ENCODE results near the gene EPM2A. TPM values are rescaled to one million over a fixed set of nuclear protein-coding genes. Genes with fewer than 3 reads are reported as not detected.
A peak's percentile ranks its signal among the peaks of the same experiment; 100 is the strongest.

The EPM2A gene
- total RNA-seq, 4 donors from 2014 or later, result 6.5 to 12.9 (median 10.4) TPM

DNA sequence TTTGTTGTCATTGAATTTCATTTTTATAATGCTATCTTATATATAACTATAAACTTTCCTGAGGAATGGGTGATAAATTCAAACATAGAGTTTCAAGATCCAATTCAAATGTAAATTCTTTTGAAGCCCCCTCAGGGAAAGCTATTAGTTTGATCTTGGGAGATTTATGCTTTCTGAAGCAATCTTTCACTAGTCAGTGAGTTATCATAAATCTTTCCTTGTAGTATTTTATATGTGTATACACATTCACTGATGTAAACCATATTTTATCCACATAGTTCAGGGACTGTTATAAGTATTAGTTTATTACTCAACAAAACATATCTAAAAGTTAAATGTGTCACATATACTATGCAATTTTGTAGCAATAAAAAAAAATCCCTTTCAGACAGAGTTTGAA lies 2.9 kb upstream of the EPM2A start:
- Histone ChIP-seq H3K27me3 (no peaks in the 10 kb centered on the region), H3K9me3 (no peaks in the 10 kb centered on the region), H3K36me3 (no peaks in the 10 kb centered on the region), H3K4me1 (peaks cover 16% of the 10 kb centered on the region), H3K4me3 (no peak overlapping the region), H3K27ac (no peak overlapping the region)
- TF ChIP-seq POLR2A (IDR thresholded peaks at IDR 0.05) (no peak), POLR2AphosphoS5 (IDR thresholded peaks at IDR 0.05) (no peak), EP300 (IDR thresholded peaks at IDR 0.05) (no peak)
- TF ChIP-seq, protein P1, sequence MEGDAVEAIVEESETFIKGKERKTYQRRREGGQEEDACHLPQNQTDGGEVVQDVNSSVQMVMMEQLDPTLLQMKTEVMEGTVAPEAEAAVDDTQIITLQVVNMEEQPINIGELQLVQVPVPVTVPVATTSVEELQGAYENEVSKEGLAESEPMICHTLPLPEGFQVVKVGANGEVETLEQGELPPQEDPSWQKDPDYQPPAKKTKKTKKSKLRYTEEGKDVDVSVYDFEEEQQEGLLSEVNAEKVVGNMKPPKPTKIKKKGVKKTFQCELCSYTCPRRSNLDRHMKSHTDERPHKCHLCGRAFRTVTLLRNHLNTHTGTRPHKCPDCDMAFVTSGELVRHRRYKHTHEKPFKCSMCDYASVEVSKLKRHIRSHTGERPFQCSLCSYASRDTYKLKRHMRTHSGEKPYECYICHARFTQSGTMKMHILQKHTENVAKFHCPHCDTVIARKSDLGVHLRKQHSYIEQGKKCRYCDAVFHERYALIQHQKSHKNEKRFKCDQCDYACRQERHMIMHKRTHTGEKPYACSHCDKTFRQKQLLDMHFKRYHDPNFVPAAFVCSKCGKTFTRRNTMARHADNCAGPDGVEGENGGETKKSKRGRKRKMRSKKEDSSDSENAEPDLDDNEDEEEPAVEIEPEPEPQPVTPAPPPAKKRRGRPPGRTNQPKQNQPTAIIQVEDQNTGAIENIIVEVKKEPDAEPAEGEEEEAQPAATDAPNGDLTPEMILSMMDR (IDR thresholded peaks at IDR 0.05), result no peak
- DNase-seq (ENCODE audit: low spot score in 2 of 2), result no peak

DNA sequence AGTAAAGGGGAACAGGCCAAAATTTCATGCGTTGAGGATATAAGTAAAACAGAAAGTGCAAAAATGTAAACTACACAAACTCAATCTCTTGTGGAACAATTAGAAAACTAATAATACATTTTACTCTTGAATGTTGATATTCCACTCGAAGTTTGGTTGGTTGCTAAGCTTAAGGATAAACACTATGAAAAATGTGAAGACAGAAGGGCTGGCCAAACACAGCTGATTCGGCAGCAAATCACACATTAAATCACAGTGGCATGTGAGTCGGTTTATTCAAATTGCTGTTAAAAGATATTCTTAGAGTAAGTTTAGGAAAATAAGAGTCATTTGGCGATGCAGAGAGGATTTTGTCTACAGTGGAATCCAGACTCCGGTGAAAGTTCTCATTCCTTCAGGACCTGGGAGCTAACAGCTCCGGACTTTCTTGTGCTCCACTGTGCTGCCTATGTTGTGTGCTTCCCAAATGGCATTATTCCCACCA lies 1.4 kb upstream of the EPM2A start:
- H3K4me1 ChIP-seq, result peaks cover 16% of the 10 kb centered on the region
- H3K27ac ChIP-seq, result peak overlapping the region; percentile 9
- H3K9me3 ChIP-seq, result no peaks in the 10 kb centered on the region
- H3K36me3 ChIP-seq, result no peaks in the 10 kb centered on the region
- H3K27me3 ChIP-seq, result no peaks in the 10 kb centered on the region
- 55% methylated on average over 7 of the region's 7 CpGs for WGBS
- TF ChIP-seq POLR2AphosphoS5 (IDR thresholded peaks at IDR 0.05) (no peak), EP300 (IDR thresholded peaks at IDR 0.05) (no peak), POLR2A (IDR thresholded peaks at IDR 0.05) (no peak)
- TF ChIP-seq, protein P1 (IDR thresholded peaks at IDR 0.05), result no peak
- no peak overlapping the region for H3K4me3 ChIP-seq
- no peak for DNase-seq (ENCODE audit: low spot score in 2 of 2)

DNA sequence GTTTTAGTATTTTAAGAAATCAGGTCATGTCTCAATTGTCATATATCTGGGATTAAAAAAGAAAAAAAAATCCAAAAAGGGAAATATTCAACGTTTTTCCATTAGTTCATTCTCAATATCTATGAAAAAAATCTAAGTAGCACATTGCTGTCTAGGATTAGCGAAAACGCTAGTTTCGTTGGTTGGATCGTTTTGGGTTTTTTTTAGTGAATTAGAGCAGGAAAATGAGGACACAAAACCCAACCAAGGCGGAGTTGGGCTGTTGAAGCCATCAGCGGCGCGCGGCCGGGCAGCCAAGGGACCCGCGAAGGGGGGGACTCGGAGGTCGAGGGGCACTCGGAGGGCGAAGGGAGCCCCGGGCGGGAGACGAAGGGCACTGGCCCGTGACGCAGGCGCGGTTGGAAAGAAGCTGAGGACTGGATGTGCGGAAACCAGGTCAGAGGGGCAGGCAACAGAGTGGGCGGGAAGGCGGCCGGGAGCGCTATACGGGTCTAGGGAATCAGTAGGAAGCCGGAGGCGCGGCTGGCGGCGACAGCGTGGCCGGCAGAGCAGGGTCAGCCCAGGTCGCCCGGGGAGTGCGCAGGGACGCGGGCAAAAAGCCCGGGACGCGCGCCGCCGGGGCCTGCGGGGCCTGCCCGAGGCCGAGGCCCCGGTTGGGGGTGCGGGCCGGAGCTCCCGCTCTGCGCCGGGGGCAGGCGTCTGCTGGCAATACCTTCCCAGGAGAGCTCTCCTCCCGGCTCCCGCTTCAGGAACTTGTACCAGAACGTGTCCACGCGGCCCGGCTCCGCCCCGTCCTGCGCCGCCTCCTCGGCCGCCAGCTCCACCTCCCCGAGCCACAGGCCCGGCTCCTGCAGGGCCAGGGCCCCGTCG lies 599 bp downstream of the EPM2A start:
- H3K9me3 ChIP-seq, result no peaks in the 10 kb centered on the region
- H3K36me3 ChIP-seq, result peaks cover 1% of the 10 kb centered on the region
- peak overlapping the region; percentile 96 for H3K27ac ChIP-seq
- peak overlapping the region; percentile 95 for H3K4me3 ChIP-seq
- no peaks in the 10 kb centered on the region for H3K27me3 ChIP-seq
- under 1% methylated on average over 33 of the region's 74 CpGs for WGBS
- DNase-seq (ENCODE audit: low spot score in 2 of 2), result peak; percentile 91 to 93
- TF ChIP-seq POLR2A (IDR thresholded peaks at IDR 0.05) (peak in 1 of 2 donors; percentile 40), EP300 (IDR thresholded peaks at IDR 0.05) (no peak), POLR2AphosphoS5 (IDR thresholded peaks at IDR 0.05) (peak in 2 of 3 donors; percentile 16 to 36)
- TF ChIP-seq, protein P1 (IDR thresholded peaks at IDR 0.05), result no peak
- H3K4me1 ChIP-seq, result peaks cover 16% of the 10 kb centered on the region

DNA sequence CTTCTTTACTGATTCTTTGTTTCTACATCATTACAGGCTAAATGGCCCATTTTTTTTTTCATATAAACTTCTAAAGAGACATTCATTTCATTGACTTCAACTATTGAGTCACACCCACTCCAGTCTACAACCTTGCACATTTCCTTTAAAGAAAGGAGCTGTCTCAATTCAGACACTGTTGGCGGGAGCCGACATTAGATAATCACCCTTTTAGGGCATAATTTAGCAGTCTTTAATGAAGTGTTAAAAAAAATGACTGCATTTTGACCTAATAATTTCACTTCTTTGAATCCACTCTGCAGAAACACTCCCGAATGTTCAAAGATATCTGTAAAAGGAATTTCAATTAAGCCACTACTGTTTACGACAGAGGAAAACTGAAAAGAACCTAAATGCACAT lies 1.5 kb downstream of the EPM2A start:
- Histone ChIP-seq H3K9me3 (no peaks in the 10 kb centered on the region), H3K27ac (no peak overlapping the region), H3K4me3 (peak overlapping the region; percentile 95), H3K27me3 (no peaks in the 10 kb centered on the region), H3K36me3 (peaks cover 2% of the 10 kb centered on the region), H3K4me1 (peaks cover 16% of the 10 kb centered on the region)
- no peak for DNase-seq (ENCODE audit: low spot score in 2 of 2)
- TF ChIP-seq EP300 (IDR thresholded peaks at IDR 0.05), result no peak
- TF ChIP-seq, protein P1 (IDR thresholded peaks at IDR 0.05), result no peak
- no peak for TF ChIP-seq POLR2AphosphoS5 (IDR thresholded peaks at IDR 0.05)
- TF ChIP-seq POLR2A (IDR thresholded peaks at IDR 0.05), result no peak
- WGBS, result 48% methylated on average over 4 of the region's 4 CpGs

DNA sequence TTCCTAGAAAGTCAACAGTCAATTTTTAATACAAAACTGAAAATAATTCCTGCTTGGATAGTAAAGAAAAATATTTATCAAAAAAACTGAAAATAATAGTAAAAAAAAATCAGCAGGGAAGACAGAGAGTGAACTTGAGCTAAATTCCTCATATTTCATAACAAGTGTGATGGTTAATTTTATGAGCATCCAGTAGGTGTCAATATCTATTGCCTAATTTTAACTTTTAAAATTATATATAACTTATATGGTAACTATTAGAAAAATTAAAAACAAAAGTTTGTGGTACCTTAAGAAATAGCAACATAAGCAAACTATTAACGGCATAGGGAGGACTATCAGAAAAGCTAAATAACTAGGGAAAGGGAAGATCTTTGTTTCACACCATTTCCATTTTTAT lies 2.1 kb downstream of the EPM2A start:
- Histone ChIP-seq H3K27me3 (no peaks in the 10 kb centered on the region), H3K4me3 (no peak overlapping the region), H3K9me3 (no peaks in the 10 kb centered on the region), H3K4me1 (peaks cover 16% of the 10 kb centered on the region), H3K36me3 (peaks cover 2% of the 10 kb centered on the region), H3K27ac (no peak overlapping the region)
- DNase-seq (ENCODE audit: low spot score in 2 of 2), result no peak
- TF ChIP-seq POLR2AphosphoS5 (IDR thresholded peaks at IDR 0.05), result no peak
- TF ChIP-seq POLR2A (IDR thresholded peaks at IDR 0.05), result no peak
- TF ChIP-seq EP300 (IDR thresholded peaks at IDR 0.05), result no peak
- TF ChIP-seq, protein P1 (IDR thresholded peaks at IDR 0.05), result no peak
- 88% methylated on average over 1 of the region's 1 CpG for WGBS
